ENCODE data around the gene TBC1D7.

GRCh38 chr6:13296536-13296997 lies 31.8 kb downstream of the TBC1D7 start:
- TF ChIP-seq FOXM1 (IDR thresholded peaks at IDR 0.05; ENCODE audit: borderline replicate concordance, low read depth) (no peak), CEBPB (IDR thresholded peaks at IDR 0.05) (no peak), TAF1 (IDR thresholded peaks at IDR 0.05; ENCODE audit: low read depth) (no peak), EGR1 (IDR thresholded peaks at IDR 0.05) (no peak), YY1 (IDR thresholded peaks at IDR 0.05; ENCODE audit: low read depth) (no peak), RAD21 (IDR thresholded peaks at IDR 0.05; ENCODE audit: low read depth) (no peak), REST (IDR thresholded peaks at IDR 0.05; ENCODE audit: low read depth) (no peak), EP300 (IDR thresholded peaks at IDR 0.05; ENCODE audit: borderline replicate concordance) (no peak), USF1 (IDR thresholded peaks at IDR 0.05) (no peak)
